SU-DHL-6 (cell line): Measurements from ENCODE around the gene TNFAIP8.

ENCODE experiments used
- H2AFZ ChIP-seq: fragments of 200-600 bp; sonication (generic); 2 replicates; pipeline ENCODE4 v1.6.1; 2014; ENCODE audit warnings: low read depth, mild to moderate bottlenecking, moderate library complexity, mixed read lengths, antibody characterized with exemption, low read length; ENCODE audit not compliant: severe bottlenecking
- H3F3A ChIP-seq: fragments of 200-600 bp; shearing (Covaris generic); 2 replicates; pipeline ENCODE4 v1.6.0; 2016; ENCODE audit warnings: antibody characterized with exemption, mild to moderate bottlenecking; ENCODE audit not compliant: insufficient read depth
- H3K27ac ChIP-seq: fragments of 200-600 bp; sonication (generic); 2 replicates; pipeline ENCODE4 v1.5.1; 2016; ENCODE audit warnings: low read depth, mild to moderate bottlenecking, low read length, moderate library complexity, mixed read lengths
- H3K27me3 ChIP-seq: fragments of 200-600 bp; sonication (generic), shearing (Covaris generic); 2 replicates; pipeline ENCODE4 v1.6.0; 2014; ENCODE audit warnings: mild to moderate bottlenecking, low read length
- H3K36me3 ChIP-seq: fragments of 200-600 bp; sonication (generic); 2 replicates; pipeline ENCODE4 v1.6.1; 2014; ENCODE audit warnings: mild to moderate bottlenecking, low read length, mixed read lengths
- H3K4me2 ChIP-seq: fragments of 300-600, 200-600 bp; shearing (Covaris generic), sonication (generic); 2 replicates; pipeline ENCODE4 v1.6.0; 2014; ENCODE audit warnings: low read length, low read depth, mild to moderate bottlenecking; ENCODE audit not compliant: poor library complexity, severe bottlenecking
- H3K4me3 ChIP-seq: fragments of 200-600 bp; sonication (generic); 2 replicates; pipeline ENCODE4 v1.5.1; 2014; ENCODE audit warnings: antibody characterized with exemption, low read length, mild to moderate bottlenecking, mixed read lengths; ENCODE audit not compliant: insufficient read depth, poor library complexity, severe bottlenecking
- H3K79me2 ChIP-seq: fragments of 200-600 bp; sonication (generic); 2 replicates; pipeline ENCODE4 v1.6.1; 2014; ENCODE audit warnings: mild to moderate bottlenecking, low read length, moderate library complexity; ENCODE audit not compliant: insufficient read depth
- H3K9ac ChIP-seq: fragments of 200-600 bp; sonication (generic); 2 replicates; pipeline ENCODE4 v1.7.0; 2014; ENCODE audit warnings: mild to moderate bottlenecking, low read length
- H3K9me2 ChIP-seq: fragments of 200-600 bp; sonication (generic); replicated peaks from 2 replicates; pipeline ENCODE4 v1.6.1; 2014; ENCODE audit warnings: low read length; ENCODE audit not compliant: insufficient read depth
- H3K9me3 ChIP-seq: fragments of 200-600 bp; sonication (generic); 2 replicates; pipeline ENCODE4 v1.6.1; 2014; ENCODE audit warnings: low read length, mixed read lengths; ENCODE audit not compliant: insufficient read depth
- H4K20me1 ChIP-seq: fragments of 200-600 bp; sonication (generic); 2 replicates; pipeline ENCODE4 v1.6.1; 2014; ENCODE audit warnings: low read depth, mild to moderate bottlenecking, antibody characterized with exemption, low read length, moderate library complexity, mixed read lengths
- EZH2phosphoT487 ChIP-seq: fragments of 200-600 bp; sonication (generic), shearing (Covaris generic); conservative IDR thresholded peaks from 2 replicates; pipeline ENCODE4 v1.6.1; 2018; ENCODE audit warnings: mild to moderate bottlenecking, antibody characterized with exemption, low read length, moderate library complexity, mixed read lengths
- TF ChIP-seq, protein P1 (sequence below): fragments of 200-600 bp; sonication (generic); IDR thresholded peaks from one replicate; pipeline ENCODE4 v1.5.1; 2017; ENCODE audit warnings: antibody characterized with exemption, mild to moderate bottlenecking, low read length, moderate library complexity; ENCODE audit not compliant: insufficient read depth, poor library complexity, severe bottlenecking

Gene TNFAIP8

DNA sequence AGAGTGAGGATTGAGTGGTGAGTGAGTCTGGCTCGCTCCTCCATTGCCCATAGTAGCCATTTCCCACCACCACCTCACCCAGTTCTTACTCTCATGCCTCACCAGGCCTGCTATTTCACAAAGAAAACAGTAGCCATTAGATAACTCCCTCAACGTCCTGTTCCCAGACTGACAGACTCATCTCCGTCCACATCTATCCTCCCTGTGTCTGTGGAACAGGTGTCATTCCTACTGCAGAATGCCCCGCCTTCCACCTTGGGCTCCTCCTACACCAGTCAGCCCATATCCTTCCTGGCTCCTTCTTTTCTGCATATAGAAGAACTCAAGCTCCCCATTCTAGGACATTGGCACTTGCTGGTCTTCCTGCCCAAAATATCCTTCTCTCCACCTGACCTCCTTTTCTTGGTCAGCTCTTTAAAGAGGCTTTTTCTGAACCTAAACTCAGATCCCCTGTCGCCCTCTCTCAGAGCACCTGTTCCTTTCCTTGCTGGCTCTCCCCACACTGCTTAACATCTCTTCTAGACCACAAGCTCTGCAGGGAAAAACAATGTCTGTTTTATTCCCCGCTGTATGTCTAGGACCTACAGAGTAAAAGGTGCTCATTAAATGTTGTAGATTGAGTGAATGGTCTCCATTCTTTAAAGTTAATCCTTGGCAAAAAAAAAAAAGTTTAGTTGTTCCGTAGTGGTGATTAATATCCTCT lies 3.2 kb downstream of the TNFAIP8 start:
- Histone ChIP-seq H3K79me2 (peaks cover 98% of the 10 kb centered on the region), H3K36me3 (no peaks in the 10 kb centered on the region), H3K4me3 (peak overlapping the region; percentile 82), H3K9me3 (no peaks in the 10 kb centered on the region), H3K27ac (peak overlapping the region; percentile 98), H4K20me1 (peaks cover 17% of the 10 kb centered on the region; the same call in 1 of the 2 replicates), H3F3A (peaks cover 37% of the 10 kb centered on the region), H3K4me2 (peak overlapping the region; percentile 99), H3K9ac (peak overlapping the region; percentile 86), H3K9me2 (no peaks in the 10 kb centered on the region), H3K27me3 (no peaks in the 10 kb centered on the region), H2AFZ (no peak overlapping the region)
- TF ChIP-seq, protein P1, sequence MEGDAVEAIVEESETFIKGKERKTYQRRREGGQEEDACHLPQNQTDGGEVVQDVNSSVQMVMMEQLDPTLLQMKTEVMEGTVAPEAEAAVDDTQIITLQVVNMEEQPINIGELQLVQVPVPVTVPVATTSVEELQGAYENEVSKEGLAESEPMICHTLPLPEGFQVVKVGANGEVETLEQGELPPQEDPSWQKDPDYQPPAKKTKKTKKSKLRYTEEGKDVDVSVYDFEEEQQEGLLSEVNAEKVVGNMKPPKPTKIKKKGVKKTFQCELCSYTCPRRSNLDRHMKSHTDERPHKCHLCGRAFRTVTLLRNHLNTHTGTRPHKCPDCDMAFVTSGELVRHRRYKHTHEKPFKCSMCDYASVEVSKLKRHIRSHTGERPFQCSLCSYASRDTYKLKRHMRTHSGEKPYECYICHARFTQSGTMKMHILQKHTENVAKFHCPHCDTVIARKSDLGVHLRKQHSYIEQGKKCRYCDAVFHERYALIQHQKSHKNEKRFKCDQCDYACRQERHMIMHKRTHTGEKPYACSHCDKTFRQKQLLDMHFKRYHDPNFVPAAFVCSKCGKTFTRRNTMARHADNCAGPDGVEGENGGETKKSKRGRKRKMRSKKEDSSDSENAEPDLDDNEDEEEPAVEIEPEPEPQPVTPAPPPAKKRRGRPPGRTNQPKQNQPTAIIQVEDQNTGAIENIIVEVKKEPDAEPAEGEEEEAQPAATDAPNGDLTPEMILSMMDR = no peak
- no peak for TF ChIP-seq EZH2phosphoT487

DNA sequence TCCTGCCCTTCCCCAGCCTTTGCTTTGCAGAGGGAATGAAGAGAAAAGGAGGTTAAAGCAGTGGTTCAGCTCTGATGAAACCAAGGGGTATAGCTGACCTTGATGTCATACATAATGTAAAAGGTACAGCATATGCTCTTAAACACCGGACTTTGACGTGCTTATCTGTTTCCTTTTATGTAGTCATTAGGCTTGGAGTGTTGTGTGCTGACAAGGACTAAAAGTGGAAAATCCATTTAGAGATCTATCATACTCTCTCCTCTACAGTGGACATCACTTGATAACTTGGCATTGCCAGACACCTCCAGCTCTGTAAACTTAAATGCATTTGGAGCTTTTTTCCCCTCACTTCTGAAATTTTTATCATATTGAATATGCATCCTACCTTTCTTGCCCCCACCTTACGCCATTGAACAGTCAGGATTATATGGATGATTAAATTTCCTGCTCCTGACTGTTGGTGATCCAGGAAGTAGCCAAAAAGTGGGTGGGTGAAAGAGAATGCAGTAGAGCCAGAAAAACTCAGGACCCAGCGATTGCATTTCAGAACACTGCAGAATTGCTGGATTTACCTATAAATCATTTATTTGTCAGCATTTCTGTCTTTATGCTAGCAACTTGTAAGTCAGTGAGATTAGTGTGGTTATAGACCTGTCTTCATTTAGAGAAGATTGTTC lies 4.1 kb downstream of the TNFAIP8 start:
- Histone ChIP-seq H2AFZ (no peak overlapping the region), H3K27ac (peak overlapping the region; percentile 98; the same call in 1 of the 2 replicates), H3K4me2 (peak overlapping the region; percentile 99), H3K9me3 (no peaks in the 10 kb centered on the region), H3K9me2 (no peaks in the 10 kb centered on the region), H3F3A (peaks cover 29% of the 10 kb centered on the region), H3K36me3 (no peaks in the 10 kb centered on the region), H3K27me3 (no peaks in the 10 kb centered on the region), H3K79me2 (peaks cover 100% of the 10 kb centered on the region), H3K9ac (peak overlapping the region; percentile 86; the same call in 1 of the 2 replicates), H3K4me3 (no peak overlapping the region), H4K20me1 (peaks cover 17% of the 10 kb centered on the region; the same call in 1 of the 2 replicates)
- TF ChIP-seq EZH2phosphoT487 = no peak
- TF ChIP-seq, protein P1 = no peak

DNA sequence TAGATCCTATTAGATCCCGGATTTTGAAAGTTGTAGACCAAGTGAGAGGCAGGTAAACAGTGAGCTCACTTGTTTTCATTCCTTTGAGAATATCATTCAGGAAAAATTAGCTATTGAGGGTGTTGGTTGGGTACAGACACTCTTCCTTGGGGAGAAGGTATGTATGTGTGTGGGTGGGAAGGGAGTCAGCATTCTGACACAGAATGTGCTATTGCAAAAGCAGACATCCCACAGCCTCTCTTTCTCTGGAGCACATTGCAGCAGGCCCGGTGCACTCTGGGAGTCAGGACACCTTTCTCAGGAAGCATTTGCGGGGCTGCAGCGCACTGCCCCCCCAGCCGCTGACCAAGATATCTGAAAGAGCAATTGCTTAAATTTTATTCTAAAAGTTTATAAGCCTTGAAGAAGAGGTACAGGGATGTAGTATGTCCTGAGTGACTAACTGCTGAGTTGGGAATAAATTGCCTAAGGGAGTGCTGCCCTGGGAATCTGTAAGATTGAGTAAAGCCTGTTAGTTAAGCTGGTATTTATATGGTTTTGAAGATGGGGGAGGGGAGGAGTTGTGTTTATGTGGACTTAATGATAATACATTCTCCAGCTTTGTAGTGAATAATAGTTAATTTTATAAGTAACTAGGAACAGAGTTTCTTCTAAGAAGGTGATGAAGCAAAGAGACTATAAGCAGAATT lies 5.2 kb downstream of the TNFAIP8 start:
- peak overlapping the region; percentile 99 for H3K4me2 ChIP-seq
- H3F3A ChIP-seq = peaks cover 22% of the 10 kb centered on the region
- H3K9me3 ChIP-seq = no peaks in the 10 kb centered on the region
- H3K27me3 ChIP-seq = no peaks in the 10 kb centered on the region
- TF ChIP-seq, protein P1 = no peak
- no peak for TF ChIP-seq EZH2phosphoT487
- H3K4me3 ChIP-seq = no peak overlapping the region
- peaks cover 23% of the 10 kb centered on the region; the same call in 1 of the 2 replicates for H4K20me1 ChIP-seq
- H3K9ac ChIP-seq = no peak overlapping the region
- H2AFZ ChIP-seq = no peak overlapping the region
- H3K27ac ChIP-seq = peak overlapping the region; percentile 98; the same call in 1 of the 2 replicates
- no peaks in the 10 kb centered on the region for H3K36me3 ChIP-seq
- H3K79me2 ChIP-seq = peaks cover 100% of the 10 kb centered on the region
- H3K9me2 ChIP-seq = no peaks in the 10 kb centered on the region
